ENCODE results near the gene R3HDM4.
"Not testable (repeated sequence)": the region's sequence is repeated elsewhere in the genome, so short reads cannot be mapped to it uniquely, and the experiment has no call there.

GRCh38 chr19:878751-879561 is 34.1 kb downstream of the R3HDM4 start:
- not testable (repeated sequence) for TF ChIP-seq EZH2 (IDR thresholded peaks at IDR 0.05; ENCODE audit: borderline replicate concordance, low read depth, low read length, severe bottlenecking); POLR2A (IDR thresholded peaks at IDR 0.05; ENCODE audit: low read depth, low read length); CTCF (IDR thresholded peaks at IDR 0.05; ENCODE audit: extremely low read depth in 1 of 2, insufficient read depth in 1 of 2, low read depth in 1 of 2, low read length in 2 of 2); JUN (IDR thresholded peaks at IDR 0.05; ENCODE audit: borderline replicate concordance, insufficient read depth, insufficient read length, low read depth)

All from endothelial cell of umbilical vein (primary cell).